Chondrocyte (in vitro differentiated cells): ENCODE data around the gene STON2. TPM values are rescaled to one million over a fixed set of nuclear protein-coding genes. Genes with fewer than 3 reads are reported as not detected.
"Not testable (repeated sequence)": the region's sequence is repeated elsewhere in the genome, so short reads cannot be mapped to it uniquely, and the experiment has no call there.

Source experiments
- DNase-seq: peaks from one replicate; pipeline ENCODE4 v3.0.0; 2021; ENCODE audit warnings: mixed read lengths, low spot score
- H3K27ac Mint-ChIP-seq: one replicate; pipeline ENCODE4 v1.8.0; 2021; ENCODE audit warnings: mild to moderate bottlenecking, moderate library complexity, mixed read lengths; ENCODE audit not compliant: unreplicated experiment
- H3K27me3 Mint-ChIP-seq: 2 replicates; pipeline ENCODE4 v1.8.0; 2021; ENCODE audit warnings: low read depth, mixed read lengths
- H3K36me3 Mint-ChIP-seq: 2 replicates; pipeline ENCODE4 v1.8.0; 2021; ENCODE audit warnings: low read depth, mixed read lengths
- H3K4me1 Mint-ChIP-seq: 2 replicates; pipeline ENCODE4 v1.8.0; 2021; ENCODE audit warnings: low read depth, mild to moderate bottlenecking, mixed read lengths
- H3K4me3 Mint-ChIP-seq: one replicate; pipeline ENCODE4 v1.8.0; 2021; ENCODE audit warnings: mild to moderate bottlenecking, moderate library complexity, mixed read lengths; ENCODE audit not compliant: unreplicated experiment
- H3K9me3 Mint-ChIP-seq: 2 replicates; pipeline ENCODE4 v1.8.0; 2021; ENCODE audit warnings: low read depth, mixed read lengths
- total RNA-seq: library from RNA; stranded (reverse); gene quantifications from 3 replicates; pipeline ENCODE4 v1.2.1, GENCODE V29; 2021
- TF ChIP-seq, protein P1 (sequence below): fragments of 200-600 bp; sonication (generic); IDR thresholded peaks from 2 replicates; pipeline ENCODE4 v1.5.0; 2021; ENCODE audit warnings: antibody characterized with exemption, mild to moderate bottlenecking, moderate library complexity

The STON2 gene
- total RNA-seq, 1 donor from 2014 or later: not detected

DNA sequence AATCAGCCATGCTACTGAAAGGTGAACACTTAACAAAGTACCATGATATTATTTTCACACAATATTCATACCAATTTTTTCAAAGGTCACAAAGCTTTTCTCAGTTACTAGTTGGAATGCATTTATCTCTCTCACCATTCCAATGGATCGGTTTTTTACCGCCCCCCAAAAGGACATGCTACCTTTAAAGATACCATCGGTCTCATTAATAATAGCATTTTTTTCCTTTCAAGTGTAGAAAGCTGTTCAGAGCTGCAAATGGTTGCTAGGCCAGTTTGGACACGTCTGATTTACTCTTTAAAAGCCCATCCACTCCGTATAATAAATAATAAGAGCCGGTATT, 34.9 kb upstream of the STON2 start:
- H3K4me1 Mint-ChIP-seq: peaks cover 10% of the 10 kb centered on the region
- no peaks in the 10 kb centered on the region for H3K9me3 Mint-ChIP-seq
- H3K27ac Mint-ChIP-seq: no peak overlapping the region
- peaks cover 70% of the 10 kb centered on the region for H3K27me3 Mint-ChIP-seq
- DNase-seq: no peak
- H3K4me3 Mint-ChIP-seq: peak overlapping the region; percentile 43
- TF ChIP-seq, protein P1, sequence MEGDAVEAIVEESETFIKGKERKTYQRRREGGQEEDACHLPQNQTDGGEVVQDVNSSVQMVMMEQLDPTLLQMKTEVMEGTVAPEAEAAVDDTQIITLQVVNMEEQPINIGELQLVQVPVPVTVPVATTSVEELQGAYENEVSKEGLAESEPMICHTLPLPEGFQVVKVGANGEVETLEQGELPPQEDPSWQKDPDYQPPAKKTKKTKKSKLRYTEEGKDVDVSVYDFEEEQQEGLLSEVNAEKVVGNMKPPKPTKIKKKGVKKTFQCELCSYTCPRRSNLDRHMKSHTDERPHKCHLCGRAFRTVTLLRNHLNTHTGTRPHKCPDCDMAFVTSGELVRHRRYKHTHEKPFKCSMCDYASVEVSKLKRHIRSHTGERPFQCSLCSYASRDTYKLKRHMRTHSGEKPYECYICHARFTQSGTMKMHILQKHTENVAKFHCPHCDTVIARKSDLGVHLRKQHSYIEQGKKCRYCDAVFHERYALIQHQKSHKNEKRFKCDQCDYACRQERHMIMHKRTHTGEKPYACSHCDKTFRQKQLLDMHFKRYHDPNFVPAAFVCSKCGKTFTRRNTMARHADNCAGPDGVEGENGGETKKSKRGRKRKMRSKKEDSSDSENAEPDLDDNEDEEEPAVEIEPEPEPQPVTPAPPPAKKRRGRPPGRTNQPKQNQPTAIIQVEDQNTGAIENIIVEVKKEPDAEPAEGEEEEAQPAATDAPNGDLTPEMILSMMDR: no peak
- H3K36me3 Mint-ChIP-seq: no peaks in the 10 kb centered on the region

GRCh38 chr14:81434230-81434629, 34.1 kb upstream of the STON2 start:
- Mint-ChIP-seq H3K36me3 (no peaks in the 10 kb centered on the region), H3K9me3 (no peaks in the 10 kb centered on the region), H3K4me3 (no peak overlapping the region), H3K27ac (no peak overlapping the region), H3K27me3 (peaks cover 65% of the 10 kb centered on the region), H3K4me1 (peaks cover 10% of the 10 kb centered on the region)
- TF ChIP-seq, protein P1: no peak
- DNase-seq: no peak

DNA sequence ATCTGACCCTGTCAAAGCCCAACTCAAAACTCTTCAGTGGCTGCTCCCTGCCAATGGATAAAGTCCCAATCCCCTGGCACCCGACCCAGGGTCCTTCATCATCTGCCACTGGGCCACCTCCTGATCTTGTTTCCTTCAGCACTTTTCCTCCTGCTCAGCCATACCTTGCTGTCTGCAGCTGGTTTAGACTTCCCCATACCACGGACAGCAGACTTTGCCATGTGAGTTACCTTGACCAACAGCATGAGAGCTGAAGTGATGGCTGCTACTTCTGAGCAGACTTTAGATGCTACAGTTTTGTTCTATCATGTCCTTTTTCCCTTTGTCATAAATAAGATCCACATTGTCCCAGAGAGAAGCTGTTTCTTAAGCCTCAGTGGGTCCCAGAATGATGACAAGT, 33.3 kb upstream of the STON2 start:
- no peaks in the 10 kb centered on the region for H3K36me3 Mint-ChIP-seq

GRCh38 chr14:81432219-81432661, 32.1 kb upstream of the STON2 start:
- no peaks in the 10 kb centered on the region for H3K36me3 Mint-ChIP-seq
- H3K27ac Mint-ChIP-seq: no peak overlapping the region
- no peak for DNase-seq
- H3K27me3 Mint-ChIP-seq: peaks cover 54% of the 10 kb centered on the region
- no peaks in the 10 kb centered on the region for H3K9me3 Mint-ChIP-seq
- TF ChIP-seq, protein P1: no peak
- no peak overlapping the region for H3K4me3 Mint-ChIP-seq
- H3K4me1 Mint-ChIP-seq: peaks cover 14% of the 10 kb centered on the region

More for the DNA sequence above, 33.3 kb upstream of the STON2 start:
- peaks cover 60% of the 10 kb centered on the region for H3K27me3 Mint-ChIP-seq
- H3K27ac Mint-ChIP-seq: no peak overlapping the region
- H3K4me3 Mint-ChIP-seq: no peak overlapping the region
- no peak for DNase-seq
- H3K4me1 Mint-ChIP-seq: peaks cover 10% of the 10 kb centered on the region
- no peaks in the 10 kb centered on the region for H3K9me3 Mint-ChIP-seq
- TF ChIP-seq, protein P1: no peak

- H3K4me1 Mint-ChIP-seq: peaks cover 5% of the 10 kb centered on the region
- TF ChIP-seq, protein P1: no peak
- H3K4me3 Mint-ChIP-seq: no peak overlapping the region
- no peaks in the 10 kb centered on the region for H3K9me3 Mint-ChIP-seq
- H3K27ac Mint-ChIP-seq: no peak overlapping the region
- DNase-seq: no peak
- peaks cover 49% of the 10 kb centered on the region for H3K27me3 Mint-ChIP-seq
- H3K36me3 Mint-ChIP-seq: no peaks in the 10 kb centered on the region
Measured at GRCh38 chr14:81430235-81430634, 30.1 kb upstream of the STON2 start.

- peaks cover 44% of the 10 kb centered on the region for H3K27me3 Mint-ChIP-seq
- H3K36me3 Mint-ChIP-seq, DNase-seq, H3K9me3 Mint-ChIP-seq, H3K4me3 Mint-ChIP-seq, H3K4me1 Mint-ChIP-seq, H3K27ac Mint-ChIP-seq: not testable (repeated sequence)
Measured at GRCh38 chr14:81429749-81430148, 29.6 kb upstream of the STON2 start.
